Measurements from ENCODE around the gene PPM1H. TPM values are rescaled to one million over a fixed set of nuclear protein-coding genes. Genes with fewer than 3 reads are reported as not detected.
"Not testable (repeated sequence)": the region's sequence is repeated elsewhere in the genome, so short reads cannot be mapped to it uniquely, and the experiment has no call there.

PPM1H gene
- total and polyA plus RNA-seq, 11 donors, result 1.3 to 9.6 (median 4.9) TPM

GRCh38 chr12:62668782-62669181 is 266.2 kb downstream of the PPM1H start:
- ATAC-seq (no peak), DNase-seq (no peak)
- Histone ChIP-seq H3K27me3 (no peaks in the 10 kb centered on the region), H3K4me1 (no peaks in the 10 kb centered on the region), H3K9me3 (no peaks in the 10 kb centered on the region), H3K27ac (no peak overlapping the region), H3K36me3 (peaks cover 0 to 15% (median 0%) of the 10 kb centered on the region in 9 donors), H3K4me3 (no peak overlapping the region)
- WGBS, 4 donors, result 91 to 99% (median 98%) methylated on average over 3 of the region's 3 CpGs
- no peak for TF ChIP-seq POLR2A (IDR thresholded peaks at IDR 0.05)
- TF ChIP-seq, protein P1, sequence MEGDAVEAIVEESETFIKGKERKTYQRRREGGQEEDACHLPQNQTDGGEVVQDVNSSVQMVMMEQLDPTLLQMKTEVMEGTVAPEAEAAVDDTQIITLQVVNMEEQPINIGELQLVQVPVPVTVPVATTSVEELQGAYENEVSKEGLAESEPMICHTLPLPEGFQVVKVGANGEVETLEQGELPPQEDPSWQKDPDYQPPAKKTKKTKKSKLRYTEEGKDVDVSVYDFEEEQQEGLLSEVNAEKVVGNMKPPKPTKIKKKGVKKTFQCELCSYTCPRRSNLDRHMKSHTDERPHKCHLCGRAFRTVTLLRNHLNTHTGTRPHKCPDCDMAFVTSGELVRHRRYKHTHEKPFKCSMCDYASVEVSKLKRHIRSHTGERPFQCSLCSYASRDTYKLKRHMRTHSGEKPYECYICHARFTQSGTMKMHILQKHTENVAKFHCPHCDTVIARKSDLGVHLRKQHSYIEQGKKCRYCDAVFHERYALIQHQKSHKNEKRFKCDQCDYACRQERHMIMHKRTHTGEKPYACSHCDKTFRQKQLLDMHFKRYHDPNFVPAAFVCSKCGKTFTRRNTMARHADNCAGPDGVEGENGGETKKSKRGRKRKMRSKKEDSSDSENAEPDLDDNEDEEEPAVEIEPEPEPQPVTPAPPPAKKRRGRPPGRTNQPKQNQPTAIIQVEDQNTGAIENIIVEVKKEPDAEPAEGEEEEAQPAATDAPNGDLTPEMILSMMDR (IDR thresholded peaks at IDR 0.05), result no peak
- intact Hi-C loops (cut with DNase I), result no loop called here

DNA sequence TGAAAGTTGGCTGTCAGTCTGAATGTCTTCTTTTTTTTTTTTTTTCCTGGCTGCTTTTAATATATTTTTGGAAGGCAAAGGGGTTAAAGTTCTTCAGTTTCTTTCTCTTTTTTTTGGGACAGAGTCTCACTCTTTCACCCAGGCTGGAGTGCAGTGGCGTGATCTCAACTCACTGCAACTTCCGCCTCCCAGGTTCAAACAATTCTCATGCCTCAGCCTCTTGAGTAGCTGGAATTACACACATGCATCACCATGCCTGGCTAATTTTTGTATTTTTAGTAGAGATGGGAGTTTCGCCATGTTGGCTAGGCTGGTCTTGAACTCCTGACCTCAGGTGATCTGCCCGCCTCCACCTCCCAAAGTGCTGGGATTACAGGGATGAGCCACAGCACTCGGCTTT is 270.0 kb downstream of the PPM1H start:
- H3K27me3 ChIP-seq; intact Hi-C loops (cut with DNase I); ATAC-seq; H3K9me3 ChIP-seq; H3K4me1 ChIP-seq; H3K4me3 ChIP-seq; DNase-seq; H3K27ac ChIP-seq: not testable (repeated sequence)
- H3K36me3 ChIP-seq, result peaks cover 0 to 15% (median 3%) of the 10 kb centered on the region in 9 donors
- 94 to 98% (median 96%) methylated on average over 5 of the region's 5 CpGs for WGBS, 4 donors

- Histone ChIP-seq H3K4me3 (no peak overlapping the region), H3K4me1 (peaks cover 0 to 2% (median 0%) of the 10 kb centered on the region in 12 donors), H3K9me3 (peaks cover 0 to 3% (median 0%) of the 10 kb centered on the region in 12 donors), H3K27ac (no peak overlapping the region), H3K36me3 (peaks cover 0 to 3% (median 0%) of the 10 kb centered on the region in 9 donors), H3K27me3 (no peaks in the 10 kb centered on the region)
- 77 to 82% (median 82%) methylated on average over 2 of the region's 2 CpGs for WGBS, 4 donors
- ATAC-seq (no peak), DNase-seq (no peak)
- TF ChIP-seq, protein P1 (IDR thresholded peaks at IDR 0.05), result no peak
- no peak for TF ChIP-seq POLR2A (IDR thresholded peaks at IDR 0.05)
- intact Hi-C loops (cut with DNase I), result no loop called here
Measured at GRCh38 chr12:62660756-62661155, 274.2 kb downstream of the PPM1H start.

GRCh38 chr12:62659453-62660295 is 275.3 kb downstream of the PPM1H start:
- no peak for DNase-seq
- H3K4me3 ChIP-seq, result no peak overlapping the region
- H3K36me3 ChIP-seq, result peaks cover 0 to 3% (median 0%) of the 10 kb centered on the region in 9 donors
- H3K9me3 ChIP-seq, result peaks cover 0 to 3% (median 0%) of the 10 kb centered on the region in 12 donors
- 51 to 66% (median 53%) methylated on average over 3 of the region's 3 CpGs for WGBS, 4 donors
- H3K4me1 ChIP-seq, result peaks cover 0 to 2% (median 0%) of the 10 kb centered on the region in 12 donors
- no peak for ATAC-seq
- no peak for TF ChIP-seq POLR2A (IDR thresholded peaks at IDR 0.05)
- TF ChIP-seq, protein P1 (IDR thresholded peaks at IDR 0.05), result no peak
- intact Hi-C loops (cut with DNase I), result no loop called here
- no peak overlapping the region for H3K27ac ChIP-seq
- H3K27me3 ChIP-seq, result no peaks in the 10 kb centered on the region

Measured in heart left ventricle (tissue), 16 donors.